Hematopoietic multipotent progenitor cell treated with erythropoietin and hydrocortisone succinate and interleukin-3 and kit ligand, for 6 days (in vitro differentiated cells): Measurements from ENCODE around the gene GNG2.

Source experiments
- DNase-seq: peaks from one replicate; pipeline ENCODE4 v3.0.0-alpha.2; 2015

Gene GNG2

GRCh38 chr14:51950007-51950406, 89.6 kb downstream of the GNG2 start:
- no peak for DNase-seq

GRCh38 chr14:51951656-51952055, 91.2 kb downstream of the GNG2 start:
- no peak for DNase-seq

- DNase-seq, result no peak
These were observed 93.6 kb downstream of the GNG2 start for GRCh38 chr14:51954031-51954430.

GRCh38 chr14:51954657-51955056, 94.2 kb downstream of the GNG2 start:
- DNase-seq, result no peak

- DNase-seq, result no peak
These were observed 97.5 kb downstream of the GNG2 start for GRCh38 chr14:51957950-51958349.

- no peak for DNase-seq
These were observed 99.5 kb downstream of the GNG2 start for GRCh38 chr14:51959928-51960327.

- peak; percentile 59 for DNase-seq
These were observed 100.5 kb downstream of the GNG2 start for GRCh38 chr14:51960866-51961265.

- DNase-seq, result no peak
These were observed 102.3 kb downstream of the GNG2 start for GRCh38 chr14:51962711-51963110.

GRCh38 chr14:51963286-51963685, 102.9 kb downstream of the GNG2 start:
- no peak for DNase-seq

GRCh38 chr14:51967521-51967920, 107.1 kb downstream of the GNG2 start:
- no peak for DNase-seq

GRCh38 chr14:51969852-51970540, 109.6 kb downstream of the GNG2 start:
- DNase-seq, result no peak

GRCh38 chr14:51972566-51972965, 112.2 kb downstream of the GNG2 start:
- DNase-seq, result no peak

GRCh38 chr14:51977075-51977474, 116.7 kb downstream of the GNG2 start:
- DNase-seq, result peak; percentile 14

- DNase-seq, result peak; percentile 69
These were observed 118.3 kb downstream of the GNG2 start for GRCh38 chr14:51978681-51979085.

GRCh38 chr14:51979088-51979709, 118.8 kb downstream of the GNG2 start:
- DNase-seq, result peak; percentile 89

- no peak for DNase-seq
These were observed 120.9 kb downstream of the GNG2 start for GRCh38 chr14:51981218-51981854.

GRCh38 chr14:51988221-51988620, 127.8 kb downstream of the GNG2 start:
- DNase-seq, result peak; percentile 85

- DNase-seq, result peak; percentile 95
These were observed 129.2 kb downstream of the GNG2 start, which contains the start of gene RTRAF for GRCh38 chr14:51989293-51990234. RTRAF (plus strand) TSS chr14:51989546; CDS start chr14:51989640, 94 bp downstream.

GRCh38 chr14:51990488-51990887, 130.1 kb downstream of the GNG2 start:
- DNase-seq, result no peak

- peak; percentile 51 for DNase-seq
These were observed 133.0 kb downstream of the GNG2 start for GRCh38 chr14:51993285-51993920.

- peak; percentile 73 for DNase-seq
These were observed 135.8 kb downstream of the GNG2 start for GRCh38 chr14:51996148-51996746.

- DNase-seq, result no peak
These were observed 137.9 kb downstream of the GNG2 start for GRCh38 chr14:51998348-51998747.
